ENCODE measurements around the gene RAB3C.

DNA sequence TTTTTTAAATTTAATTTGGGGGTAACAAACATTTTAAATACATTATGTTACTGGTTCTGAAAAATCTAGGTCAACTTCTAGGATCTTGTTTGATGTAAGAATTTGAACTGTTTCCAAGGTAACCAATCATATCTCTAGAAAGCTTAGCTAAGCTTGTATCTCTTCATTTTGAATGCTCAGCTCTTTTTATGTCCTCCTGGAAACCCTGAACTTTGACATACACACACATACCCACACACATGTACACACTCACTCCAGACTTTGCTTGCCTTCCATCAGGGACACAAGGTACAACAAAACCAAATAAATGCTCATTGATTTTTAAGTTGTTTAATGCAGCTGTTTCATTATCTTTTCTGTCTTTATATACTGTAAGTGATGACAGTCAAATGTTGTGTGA is 178.5 kb downstream of the RAB3C start:
- TF ChIP-seq EZH2 (IDR thresholded peaks at IDR 0.05) (no peak), EZH2phosphoT487 (IDR thresholded peaks at IDR 0.05) (no peak)
- TF ChIP-seq, protein P1, sequence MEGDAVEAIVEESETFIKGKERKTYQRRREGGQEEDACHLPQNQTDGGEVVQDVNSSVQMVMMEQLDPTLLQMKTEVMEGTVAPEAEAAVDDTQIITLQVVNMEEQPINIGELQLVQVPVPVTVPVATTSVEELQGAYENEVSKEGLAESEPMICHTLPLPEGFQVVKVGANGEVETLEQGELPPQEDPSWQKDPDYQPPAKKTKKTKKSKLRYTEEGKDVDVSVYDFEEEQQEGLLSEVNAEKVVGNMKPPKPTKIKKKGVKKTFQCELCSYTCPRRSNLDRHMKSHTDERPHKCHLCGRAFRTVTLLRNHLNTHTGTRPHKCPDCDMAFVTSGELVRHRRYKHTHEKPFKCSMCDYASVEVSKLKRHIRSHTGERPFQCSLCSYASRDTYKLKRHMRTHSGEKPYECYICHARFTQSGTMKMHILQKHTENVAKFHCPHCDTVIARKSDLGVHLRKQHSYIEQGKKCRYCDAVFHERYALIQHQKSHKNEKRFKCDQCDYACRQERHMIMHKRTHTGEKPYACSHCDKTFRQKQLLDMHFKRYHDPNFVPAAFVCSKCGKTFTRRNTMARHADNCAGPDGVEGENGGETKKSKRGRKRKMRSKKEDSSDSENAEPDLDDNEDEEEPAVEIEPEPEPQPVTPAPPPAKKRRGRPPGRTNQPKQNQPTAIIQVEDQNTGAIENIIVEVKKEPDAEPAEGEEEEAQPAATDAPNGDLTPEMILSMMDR (IDR thresholded peaks at IDR 0.05) = no peak

All from neural progenitor cell (in vitro differentiated cells).